ENCODE measurements around the gene MYL12A.

DNA sequence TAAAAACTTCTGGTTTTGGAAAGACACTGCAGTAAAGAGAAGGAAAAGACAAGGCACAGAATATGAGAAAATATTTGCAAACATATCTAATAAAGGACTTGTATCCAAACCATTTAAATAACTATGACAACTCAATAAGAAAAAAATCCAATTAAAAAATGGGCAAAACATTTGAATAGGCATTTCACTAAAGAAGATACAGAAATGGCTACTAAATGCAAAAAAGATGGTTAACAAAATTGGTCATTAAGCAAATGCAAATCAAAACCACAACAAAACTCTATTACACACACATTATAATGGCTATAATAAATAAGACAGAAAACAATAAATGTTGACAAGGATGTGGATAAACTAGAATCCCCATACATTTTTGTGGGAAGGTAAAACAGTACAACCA is 42.4 kb upstream of the MYL12A start:
- TF ChIP-seq CTCF (conservative IDR thresholded peaks at IDR 0.05; ENCODE audit: low read depth, low read length) (no peak), EZH2phosphoT487 (IDR thresholded peaks at IDR 0.05; ENCODE audit: borderline replicate concordance, low read length) (no peak)
